IPS DF 4.7 (cell line): ENCODE results near the gene KIRREL1.

Experiments
- DNase-seq: peaks from one replicate; pipeline ENCODE4 v3.0.0-alpha.2; 2013; ENCODE audit warnings: low spot score; ENCODE audit errors: extremely low read depth

The KIRREL1 gene

GRCh38 chr1:158146165-158146564 is 152.7 kb downstream of the KIRREL1 start:
- DNase-seq = no peak

GRCh38 chr1:158146739-158147138 is 153.3 kb downstream of the KIRREL1 start:
- no peak for DNase-seq

GRCh38 chr1:158147401-158147800 is 154.0 kb downstream of the KIRREL1 start:
- no peak for DNase-seq

- DNase-seq = no peak
These were observed 154.4 kb downstream of the KIRREL1 start for GRCh38 chr1:158147869-158148268.

- DNase-seq = no peak
These were observed 155.0 kb downstream of the KIRREL1 start for GRCh38 chr1:158148468-158148867.

- DNase-seq = no peak
These were observed 155.7 kb downstream of the KIRREL1 start for GRCh38 chr1:158149175-158149574.
